Activated effector memory CD4-positive, alpha-beta T cell treated with Interleukin-2 at 50 U/mL for 16 hours (primary cell): ENCODE measurements around the gene NKAIN2.
"Not testable (repeated sequence)": the region's sequence is repeated elsewhere in the genome, so short reads cannot be mapped to it uniquely, and the experiment has no call there.

Source experiments
- DNase-seq: peaks from one replicate; pipeline ENCODE4 v3.0.0-alpha.2; 2020

NKAIN2 gene

GRCh38 chr6:124131779-124132178 is 328.1 kb downstream of the NKAIN2 start:
- no peak for DNase-seq

- DNase-seq = no peak
These were observed 328.6 kb downstream of the NKAIN2 start for GRCh38 chr6:124132256-124132655.

DNA sequence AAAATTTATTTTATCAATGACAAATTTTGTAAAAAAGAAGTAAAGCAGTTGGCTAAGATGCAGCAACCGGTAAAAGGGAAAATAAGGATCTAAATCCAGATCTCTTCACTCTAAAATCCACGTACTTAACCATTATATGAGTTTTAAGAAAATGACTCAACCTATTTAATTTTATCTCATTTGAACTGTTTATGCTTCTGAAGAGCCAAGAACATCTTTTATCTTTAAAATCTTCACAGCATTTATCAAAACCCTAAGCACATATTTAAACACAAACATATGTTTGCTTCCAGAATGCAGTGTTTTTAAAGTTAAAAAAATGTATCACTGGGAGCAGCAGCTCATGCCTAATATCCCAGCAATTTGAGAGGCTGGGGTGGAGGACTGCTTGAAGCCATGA is 339.2 kb downstream of the NKAIN2 start:
- DNase-seq = no peak

- DNase-seq = no peak
These were observed 339.8 kb downstream of the NKAIN2 start for GRCh38 chr6:124143435-124143834.

GRCh38 chr6:124147621-124148020 is 344.0 kb downstream of the NKAIN2 start:
- no peak for DNase-seq

DNA sequence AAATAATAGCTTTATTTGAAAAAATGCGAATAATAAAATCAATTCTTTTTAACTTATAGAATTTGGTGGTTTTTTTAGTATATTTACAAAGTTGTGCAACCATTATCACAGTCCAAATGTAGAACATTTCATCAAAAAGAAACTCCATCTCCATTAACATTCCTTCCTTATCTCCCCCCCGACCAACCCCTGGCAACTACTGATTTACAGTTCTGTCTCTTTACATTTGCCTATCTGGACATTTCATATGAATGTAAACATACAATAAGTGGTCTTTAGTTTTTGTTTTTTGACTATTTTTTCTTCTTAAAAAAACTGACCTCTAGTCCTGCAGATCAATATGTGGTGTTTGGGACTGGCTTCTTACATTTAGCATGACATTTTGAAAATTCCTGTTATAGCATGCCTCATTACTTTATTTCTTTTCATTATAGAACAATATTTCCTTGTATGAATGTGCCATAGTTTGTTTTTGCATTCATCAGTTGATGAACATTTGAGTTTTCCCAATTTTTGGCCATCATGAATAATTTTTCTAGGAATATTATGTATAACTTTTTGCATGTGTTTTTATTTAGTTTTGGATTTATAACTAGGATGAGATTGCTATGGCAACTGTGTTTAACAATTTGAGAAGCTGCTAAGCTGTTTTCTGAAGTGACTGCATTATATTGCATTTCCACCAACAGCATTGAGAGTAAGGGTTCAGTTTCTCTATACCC is 344.7 kb downstream of the NKAIN2 start:
- DNase-seq = no peak

DNA sequence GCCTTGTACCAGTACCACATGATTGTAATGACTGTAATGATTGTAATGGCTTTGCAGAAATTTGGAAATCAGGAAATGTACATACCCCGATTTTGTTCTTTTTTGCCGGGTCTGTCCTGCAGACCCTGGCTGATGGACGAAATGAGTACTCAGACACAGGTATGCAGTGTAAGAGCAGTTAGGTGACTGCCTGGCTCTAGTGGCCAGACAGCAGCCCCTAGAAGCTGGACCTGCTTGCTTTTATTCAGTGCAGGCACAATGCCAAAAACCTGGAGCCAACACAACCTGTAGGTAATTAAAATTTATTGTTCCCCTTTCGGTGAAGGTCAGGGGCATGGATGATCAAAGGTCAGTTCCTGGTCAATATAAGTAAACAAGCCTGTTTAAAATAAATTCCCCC is 346.0 kb downstream of the NKAIN2 start:
- DNase-seq = no peak

GRCh38 chr6:124158024-124158423 is 354.4 kb downstream of the NKAIN2 start:
- no peak for DNase-seq

GRCh38 chr6:124163676-124164075 is 360.0 kb downstream of the NKAIN2 start:
- DNase-seq = no peak

DNA sequence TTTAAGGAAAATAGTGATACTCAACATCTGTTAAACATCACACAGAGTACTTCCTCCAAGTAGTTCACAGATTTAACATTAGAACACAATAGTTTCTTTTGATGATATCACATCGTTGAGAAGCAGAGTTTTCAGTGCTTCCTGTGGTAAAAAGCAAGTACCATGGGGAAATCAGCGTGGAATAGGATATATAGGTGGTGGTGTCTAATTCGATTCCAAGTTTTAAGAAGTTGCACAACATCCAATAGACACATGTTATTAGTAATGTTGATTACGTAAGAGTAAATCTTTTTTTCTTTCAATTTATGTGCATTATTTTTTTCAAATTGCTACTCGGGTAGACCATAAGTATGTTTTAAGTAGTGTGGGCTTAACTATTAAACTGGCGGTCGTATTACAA is 360.7 kb downstream of the NKAIN2 start:
- DNase-seq = no peak

GRCh38 chr6:124167249-124167648 is 363.6 kb downstream of the NKAIN2 start:
- DNase-seq = not testable (repeated sequence)

DNA sequence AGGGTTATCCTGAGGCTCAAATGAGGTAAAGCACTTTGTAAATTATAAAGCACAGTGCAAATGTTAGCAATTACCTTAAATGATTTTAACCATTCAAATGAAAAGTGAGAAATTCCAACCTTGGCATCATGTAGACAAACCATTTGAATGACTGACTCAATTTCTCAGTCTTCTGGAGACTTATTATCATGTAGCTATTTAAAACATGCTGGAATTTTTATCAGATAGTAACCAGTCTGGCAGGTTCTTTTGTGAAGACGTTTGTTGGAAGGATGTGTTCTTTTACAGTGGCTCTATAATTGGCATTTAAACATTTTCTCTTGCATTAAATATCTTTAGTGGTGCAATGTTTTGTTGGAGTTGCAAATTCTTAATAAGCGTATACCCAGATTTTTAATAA is 386.6 kb downstream of the NKAIN2 start:
- DNase-seq = no peak

GRCh38 chr6:124193132-124193531 is 389.5 kb downstream of the NKAIN2 start:
- DNase-seq = no peak

DNA sequence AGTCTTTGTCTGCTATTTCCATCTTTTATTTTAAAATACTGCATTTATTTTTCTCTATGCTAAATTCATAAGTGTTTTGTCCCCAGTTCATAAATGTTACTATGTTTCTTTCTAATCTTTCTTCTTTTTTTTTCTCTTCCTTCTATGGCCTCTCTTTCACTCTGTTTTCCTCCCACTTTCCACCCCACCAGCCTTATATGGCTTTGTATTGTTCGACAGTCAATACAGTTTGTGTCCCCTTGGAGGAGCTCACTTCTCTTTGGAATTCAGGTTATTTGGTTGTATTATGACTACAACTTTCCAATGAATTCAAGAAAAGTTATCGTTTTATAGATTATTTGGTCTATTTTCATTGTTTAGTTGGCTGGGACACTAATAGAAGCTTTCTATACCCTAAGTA is 393.5 kb downstream of the NKAIN2 start:
- DNase-seq = no peak

GRCh38 chr6:124199286-124199685 is 395.6 kb downstream of the NKAIN2 start:
- DNase-seq = no peak

- no peak for DNase-seq
These were observed 397.0 kb downstream of the NKAIN2 start for GRCh38 chr6:124200661-124201060.

GRCh38 chr6:124203101-124203811 is 399.6 kb downstream of the NKAIN2 start:
- DNase-seq = no peak

DNA sequence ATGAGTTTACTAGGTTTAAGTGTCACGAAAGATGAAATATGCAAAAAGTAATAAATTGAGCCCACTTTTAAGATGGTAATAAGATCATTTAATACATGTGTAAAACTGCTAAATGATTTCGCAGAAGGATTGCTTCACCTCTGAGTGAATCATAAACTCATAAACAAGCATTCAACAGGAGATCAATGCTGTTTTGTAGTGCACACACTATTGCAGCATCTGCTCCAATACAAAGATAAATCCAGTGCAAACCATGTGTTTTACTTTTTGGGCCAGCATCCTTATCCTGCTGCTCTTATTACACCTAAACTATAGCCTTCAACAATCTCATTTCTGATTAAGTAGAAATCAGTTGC is 400.1 kb downstream of the NKAIN2 start:
- no peak for DNase-seq

DNA sequence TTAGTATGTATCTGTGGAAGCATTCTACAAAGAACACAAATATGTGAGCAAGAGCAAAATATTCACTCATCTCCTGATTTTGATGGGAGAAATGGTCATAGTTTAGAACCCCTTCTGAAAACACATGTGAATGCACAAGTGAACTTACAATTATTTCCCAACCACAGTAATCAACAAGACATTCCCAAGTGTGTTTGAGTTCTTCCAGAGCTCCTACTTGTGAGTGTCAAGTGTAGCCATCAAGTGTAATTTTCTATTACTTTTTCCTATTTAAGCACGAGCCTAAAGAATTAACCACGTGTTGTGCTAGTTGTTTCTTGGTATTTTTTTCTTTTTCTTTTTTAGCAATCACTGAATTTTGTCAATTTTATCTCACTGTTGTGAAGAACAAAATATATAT is 402.3 kb downstream of the NKAIN2 start:
- DNase-seq = no peak

GRCh38 chr6:124223611-124224345 is 420.1 kb downstream of the NKAIN2 start:
- DNase-seq = no peak

DNA sequence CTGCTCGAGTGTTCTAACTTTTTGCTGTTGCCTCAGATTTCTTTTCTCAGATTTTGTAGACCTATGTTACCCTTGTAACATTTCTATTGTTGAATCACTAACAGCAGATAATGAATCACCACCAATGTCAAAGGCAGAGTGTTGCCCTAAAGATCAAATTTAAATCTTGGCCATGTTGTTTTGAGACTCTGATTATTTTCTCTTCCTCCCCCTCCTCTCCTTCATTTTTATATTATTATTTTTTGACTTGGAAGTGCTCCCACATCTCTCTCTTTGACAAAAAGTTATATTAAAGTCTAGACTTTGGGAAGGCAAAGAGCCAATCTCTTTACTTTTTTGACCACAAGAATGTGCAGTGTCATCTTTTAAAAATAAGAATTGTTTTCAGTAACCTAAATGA is 422.7 kb downstream of the NKAIN2 start:
- DNase-seq = no peak

DNA sequence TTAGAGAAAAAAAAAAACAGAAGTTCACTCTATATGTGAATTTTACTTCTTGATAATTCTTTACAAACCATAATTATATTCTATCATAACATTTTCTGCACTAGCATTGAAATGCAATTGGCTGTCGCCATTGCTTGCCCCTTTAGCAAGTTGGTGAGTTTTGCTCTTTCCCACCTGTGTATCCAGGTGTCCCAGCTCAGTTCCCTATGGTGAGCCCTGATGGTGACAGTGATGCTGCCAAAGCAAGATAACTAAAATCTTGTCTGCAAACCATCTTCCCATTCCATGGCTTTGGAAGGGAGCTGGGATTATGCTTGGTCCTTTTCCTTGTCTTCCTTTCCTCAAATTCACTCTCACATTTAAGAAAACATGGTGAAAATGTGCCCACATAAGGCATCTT is 429.6 kb downstream of the NKAIN2 start:
- no peak for DNase-seq

- DNase-seq = no peak
These were observed 431.1 kb downstream of the NKAIN2 start for GRCh38 chr6:124234801-124235200.

DNA sequence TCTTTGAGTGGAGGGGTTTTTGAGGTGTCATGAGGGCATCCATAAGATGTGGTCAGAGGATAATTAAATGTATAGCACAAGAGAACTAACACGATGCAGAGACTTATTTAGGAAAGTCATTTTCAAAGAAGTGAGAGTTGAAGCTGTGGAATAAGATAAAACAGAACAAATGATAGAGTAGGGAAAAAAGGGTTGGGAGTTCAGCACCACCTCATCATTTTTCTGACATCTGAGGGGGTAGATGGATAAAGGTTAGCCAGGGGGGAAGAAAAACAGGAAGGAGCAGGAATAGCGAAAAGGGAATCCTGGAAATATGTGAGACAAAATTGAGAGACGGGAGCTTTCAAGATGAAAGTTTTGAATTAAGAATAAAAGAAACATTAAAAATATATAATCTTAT is 434.2 kb downstream of the NKAIN2 start:
- no peak for DNase-seq
